ENCODE results near the gene PHTF2.
"Not testable (repeated sequence)": the region's sequence is repeated elsewhere in the genome, so short reads cannot be mapped to it uniquely, and the experiment has no call there.

The PHTF2 gene

DNA sequence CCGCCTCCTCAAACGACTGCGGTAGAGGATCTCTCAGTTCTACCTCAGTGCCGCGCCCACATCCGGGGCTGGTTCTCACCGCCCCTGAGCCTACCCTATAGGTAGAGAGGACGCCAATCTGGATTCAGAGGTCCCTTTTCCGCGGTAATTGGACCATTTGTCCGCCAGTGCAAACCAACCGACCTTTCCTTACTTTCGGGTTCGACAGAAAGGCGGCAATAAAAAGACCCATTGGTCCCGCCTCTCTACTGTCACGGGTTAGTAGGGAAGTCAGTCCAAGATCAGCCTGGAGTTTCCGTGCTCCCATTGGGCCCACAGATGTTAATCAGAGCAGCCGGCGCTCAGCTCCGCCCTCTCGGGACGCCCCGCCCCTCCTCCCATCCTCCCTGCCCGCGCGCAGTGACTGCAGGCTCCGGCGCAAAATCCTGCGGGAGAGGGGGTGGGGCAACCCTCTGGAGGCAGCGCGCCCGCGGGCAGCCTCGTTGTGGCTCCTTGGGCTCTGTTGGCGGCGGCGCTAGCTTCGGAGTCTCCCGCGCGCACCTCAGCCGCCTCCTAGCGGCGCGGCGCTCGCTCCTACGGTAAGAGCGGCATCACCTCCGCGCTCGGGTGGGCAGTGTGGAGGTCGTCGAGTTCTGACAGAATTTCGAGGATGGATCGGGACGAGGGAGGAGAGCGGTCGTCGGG is at the start of gene PHTF2, which contains the start of gene TMEM60:
Gene PHTF2, plus strand, starts transcription at position 380 of the 684 bp plus-strand sequence.
Gene TMEM60, minus strand, starts transcription at position 41 of the 684 bp plus-strand sequence. CDS start 4,061 bp downstream, outside the sequence.
- peak; percentile 100 for DNase-seq

DNA sequence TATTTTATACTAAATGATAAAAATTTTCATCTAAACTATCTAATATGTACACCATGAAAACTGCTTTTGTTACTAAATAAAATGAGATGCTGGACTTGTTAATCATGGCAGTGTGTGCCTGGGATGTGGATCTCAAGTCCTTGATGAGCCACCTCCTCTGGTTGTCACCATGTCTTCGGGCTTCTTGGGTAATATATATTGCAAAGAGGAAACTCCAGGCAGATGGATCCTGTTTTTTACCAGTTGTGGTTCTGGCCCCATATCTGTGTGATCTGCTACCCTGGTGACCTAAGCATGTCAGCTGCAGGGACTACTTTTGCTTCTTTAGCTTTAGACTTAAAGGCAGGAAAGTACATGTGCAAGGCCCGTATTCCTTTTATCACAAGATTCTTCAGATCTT is 46.6 kb upstream of the PHTF2 start:
- DNase-seq: peak; percentile 94

DNA sequence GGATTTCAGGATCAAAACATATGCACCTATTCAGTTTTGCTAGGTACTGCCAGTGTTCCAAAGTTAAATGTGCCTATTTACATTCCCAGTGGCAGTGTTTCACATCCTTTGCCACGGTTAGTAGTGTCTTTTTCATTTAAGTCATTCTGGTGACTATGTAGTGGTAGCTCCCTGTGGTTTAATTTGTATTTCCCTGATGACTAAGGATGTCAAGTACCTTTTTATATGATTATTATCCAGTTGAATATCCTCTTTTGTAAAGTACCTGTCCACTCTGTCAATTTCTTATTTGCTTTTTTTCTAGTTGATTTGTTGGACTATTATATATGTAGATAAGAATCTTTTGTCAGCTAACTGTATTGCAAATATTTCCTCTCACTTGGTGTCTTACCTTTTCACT is 45.4 kb upstream of the PHTF2 start:
- DNase-seq: no peak

DNA sequence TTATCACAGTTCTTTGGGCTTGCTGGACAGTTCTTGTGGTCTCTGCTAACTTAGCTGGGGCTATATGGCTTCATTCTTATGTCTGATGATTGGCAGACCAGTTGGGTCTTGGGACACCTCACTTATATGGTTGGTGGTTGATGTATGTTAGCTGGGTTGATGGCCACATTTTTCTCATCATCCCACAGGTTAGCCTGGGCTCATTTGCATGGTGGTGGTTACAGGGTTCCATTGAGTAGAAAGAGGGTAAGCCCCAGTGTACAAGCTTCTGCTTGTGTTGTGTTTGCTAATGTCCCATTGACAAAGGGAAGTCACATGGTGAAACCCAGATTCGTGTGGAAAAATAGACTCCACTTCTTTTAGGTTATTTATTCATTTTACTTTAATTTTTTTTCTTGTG is 41.0 kb upstream of the PHTF2 start:
- no peak for DNase-seq

DNA sequence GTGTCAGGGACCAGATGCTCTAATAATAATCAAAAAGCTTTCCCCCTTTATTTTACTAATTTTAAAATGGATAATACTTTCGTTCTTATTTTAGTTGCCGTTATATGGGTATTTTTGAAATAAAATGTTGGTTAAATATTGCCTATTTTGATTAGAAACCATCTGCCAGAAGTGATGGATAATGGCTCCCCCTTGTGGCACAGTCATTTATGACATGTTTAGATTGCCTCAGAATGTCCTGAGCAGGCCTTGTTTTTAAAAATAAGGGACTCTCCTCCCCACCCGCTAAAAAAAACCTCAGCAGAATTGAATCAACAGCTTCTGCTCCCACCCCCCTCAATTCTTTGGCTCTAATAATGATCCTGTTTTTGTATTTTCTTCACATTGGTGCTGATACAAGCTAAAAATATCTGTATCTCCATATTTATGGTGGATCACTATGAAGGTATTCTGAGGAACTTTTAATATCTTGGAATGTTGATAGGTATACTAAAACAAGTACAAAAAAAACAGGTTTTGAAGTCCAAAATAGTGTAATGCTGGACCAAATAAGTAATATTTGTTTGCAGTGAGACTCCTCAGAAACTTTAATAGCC is 39.2 kb upstream of the PHTF2 start:
- peak; percentile 47 for DNase-seq

DNA sequence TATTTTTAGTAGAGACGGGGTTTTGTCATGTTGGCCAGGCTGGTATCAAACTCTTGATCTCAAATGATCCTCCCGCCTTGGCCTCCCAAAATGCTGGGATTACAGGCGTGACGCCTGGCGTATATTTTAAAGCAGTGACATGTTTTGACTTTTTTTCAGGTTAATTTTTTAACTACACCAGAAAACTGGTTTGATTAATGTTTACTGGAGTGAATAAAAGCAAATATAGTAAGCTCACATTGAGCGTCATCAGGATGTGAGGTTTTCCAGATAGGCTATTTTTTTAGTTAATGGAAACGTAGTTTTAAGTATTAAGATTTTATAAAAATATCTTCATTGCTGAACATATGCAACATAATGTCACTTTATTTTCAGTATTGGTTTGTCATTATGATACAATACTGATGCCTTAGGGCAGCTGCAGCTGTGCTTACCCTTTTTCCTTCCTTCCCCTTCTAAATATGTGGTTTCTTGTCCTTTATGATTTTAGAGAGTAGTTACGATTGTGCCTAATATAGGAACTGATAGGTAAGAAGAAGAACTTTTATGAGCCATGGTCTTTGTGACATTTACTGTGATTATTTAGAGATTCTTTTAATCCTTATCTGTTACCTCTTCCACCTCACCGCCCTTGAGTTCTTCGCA is 37.6 kb upstream of the PHTF2 start:
- no peak for DNase-seq

DNA sequence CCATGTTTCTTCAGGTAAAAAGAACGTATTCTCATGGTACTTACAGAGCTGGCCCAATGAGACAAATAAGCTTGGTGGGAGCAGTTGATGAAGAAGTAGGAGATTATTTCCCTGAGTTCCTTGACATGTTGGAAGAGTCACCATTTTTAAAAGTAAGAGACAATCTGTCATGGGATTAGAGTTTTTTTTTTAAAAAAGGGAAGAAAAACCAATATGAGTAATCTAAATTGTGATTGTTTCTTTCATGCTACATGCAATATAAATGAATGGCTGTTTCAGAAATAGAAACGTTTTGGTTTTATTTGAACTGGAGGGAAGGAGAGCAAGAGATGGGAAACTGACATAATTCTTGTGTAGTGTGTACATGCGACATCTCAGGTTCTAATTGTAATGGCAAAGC is 33.1 kb upstream of the PHTF2 start:
- DNase-seq: peak; percentile 43

DNA sequence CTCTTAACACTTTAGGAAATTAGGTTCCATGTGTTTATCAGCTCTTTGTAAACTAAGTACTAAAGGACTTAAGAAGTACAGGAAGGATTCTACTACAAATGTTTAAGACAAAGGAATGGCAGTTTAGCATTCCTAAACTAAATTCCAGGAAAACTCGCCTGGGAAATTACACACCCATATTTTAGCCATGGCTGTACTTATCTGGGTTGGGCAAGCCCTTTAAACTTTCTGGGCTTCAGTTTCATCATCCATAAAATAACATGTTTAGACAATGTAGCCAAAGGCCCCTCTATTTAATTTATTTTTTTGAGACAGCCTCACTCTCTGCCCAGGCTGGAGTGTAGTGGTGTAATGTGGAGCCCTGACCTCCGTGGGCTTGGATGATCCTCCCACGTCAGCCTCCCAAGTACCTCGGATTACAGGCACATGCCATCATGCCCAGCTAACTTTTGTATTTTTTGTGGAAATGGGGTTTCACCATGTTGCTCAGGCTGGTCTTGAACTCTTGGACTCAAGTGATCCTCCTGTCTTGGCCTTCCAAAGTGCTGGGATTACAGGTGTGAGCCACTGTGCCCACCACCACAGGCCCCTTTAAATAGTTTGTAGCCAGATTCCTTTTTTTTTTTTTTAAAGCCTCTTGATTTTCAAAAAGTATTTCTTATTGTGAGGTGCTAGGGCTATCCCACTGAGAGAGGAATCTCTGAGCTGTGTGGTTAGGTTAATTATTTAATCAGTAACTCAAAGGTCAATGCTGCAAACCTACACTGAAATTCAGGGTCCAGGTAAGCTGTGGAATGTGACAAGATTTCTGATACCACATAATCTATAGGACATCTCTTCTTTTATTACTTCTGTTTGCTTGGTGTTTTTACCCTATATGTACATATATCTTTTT is 32.4 kb upstream of the PHTF2 start:
- no peak for DNase-seq

DNA sequence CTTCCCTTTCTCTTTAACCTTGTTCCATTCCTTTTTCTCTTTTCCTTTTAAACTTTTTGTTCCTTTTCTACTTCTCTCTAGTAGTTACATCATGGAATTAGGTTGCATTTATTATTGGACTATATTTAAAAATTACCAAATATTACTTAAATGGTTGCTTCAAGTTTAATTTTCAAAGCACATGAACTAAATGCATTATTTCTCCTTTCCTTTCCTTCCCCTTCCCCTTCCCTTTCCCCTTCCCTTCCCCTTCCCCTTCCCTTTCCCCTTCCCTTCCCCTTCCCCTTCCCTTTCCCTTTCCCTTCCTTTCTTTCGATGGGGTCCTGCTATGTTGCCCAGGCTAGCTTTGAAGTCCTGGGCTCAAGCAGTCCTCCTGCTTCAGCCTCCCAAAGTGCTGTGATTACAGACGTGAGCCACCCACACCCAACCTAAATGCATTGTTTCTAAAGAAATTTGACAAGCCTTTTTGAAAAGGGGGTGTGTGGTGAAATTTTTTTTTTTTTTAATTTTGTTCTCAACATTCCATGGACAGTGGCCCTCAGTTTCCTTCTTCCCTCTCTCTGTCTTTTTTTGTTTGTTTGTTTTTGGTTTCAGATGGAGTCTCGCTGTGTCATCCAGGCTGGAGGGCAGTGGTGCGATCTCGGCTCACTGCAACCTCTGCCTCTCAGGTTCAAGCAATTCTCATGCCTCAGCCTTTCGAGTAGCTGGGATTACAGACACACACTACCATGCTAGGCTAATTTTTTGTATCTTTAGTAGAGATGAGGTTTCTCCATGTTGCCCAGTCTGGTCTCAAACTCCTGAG is 31.6 kb upstream of the PHTF2 start:
- DNase-seq: no peak

DNA sequence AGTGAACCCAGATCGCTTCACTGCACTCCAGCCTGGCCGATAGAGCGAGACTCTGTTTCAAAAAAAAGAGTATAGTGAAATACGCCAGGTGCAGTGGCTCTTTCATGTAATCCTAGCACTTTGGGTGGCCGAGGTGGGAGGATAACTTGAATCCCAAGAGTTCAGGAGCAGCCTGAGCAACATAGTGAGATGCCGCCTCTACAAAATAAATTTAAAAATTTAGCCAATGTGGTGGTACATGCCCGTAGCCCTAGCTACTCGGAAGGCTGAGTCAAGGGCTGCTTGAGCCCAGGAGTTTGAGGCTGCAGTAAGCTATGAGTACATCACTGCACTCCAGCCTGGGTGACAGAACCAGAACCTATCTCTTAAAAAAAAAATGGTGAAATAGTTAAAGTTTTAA is 28.3 kb upstream of the PHTF2 start:
- DNase-seq: no peak

DNA sequence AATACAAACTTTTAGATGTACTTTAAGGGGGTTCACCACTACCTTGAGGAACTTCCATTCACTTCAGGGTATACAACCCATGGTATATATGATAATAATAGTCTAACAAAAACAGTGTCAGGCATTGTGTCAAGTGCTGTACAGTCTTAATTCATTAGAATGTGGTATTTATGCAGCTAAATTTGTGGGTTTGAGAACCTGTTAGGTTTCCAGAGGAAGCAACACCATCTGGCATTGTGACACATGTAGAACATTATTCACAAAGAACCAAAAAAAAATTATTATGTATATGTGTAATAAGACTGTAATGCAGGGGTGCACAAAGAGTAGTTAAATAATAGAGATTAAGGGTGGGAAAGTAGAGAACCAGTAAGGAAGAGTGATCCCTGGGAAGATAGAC is 26.7 kb upstream of the PHTF2 start:
- no peak for DNase-seq

DNA sequence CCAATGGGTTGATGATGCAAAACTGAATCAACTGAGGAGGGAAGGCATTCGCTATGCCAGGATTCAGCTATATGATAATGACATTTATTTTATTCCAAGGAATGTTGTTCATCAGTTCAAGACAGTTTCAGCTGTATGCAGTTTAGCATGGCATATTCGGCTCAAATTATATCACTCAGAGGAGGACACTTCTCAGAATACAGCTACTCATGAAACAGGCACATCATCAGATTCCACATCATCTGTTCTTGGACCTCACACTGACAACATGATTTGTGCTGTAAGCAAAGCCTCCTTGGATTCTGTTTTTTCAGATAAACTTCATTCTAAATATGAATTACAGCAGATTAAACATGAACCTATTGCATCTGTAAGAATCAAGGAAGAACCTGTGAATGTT is 20.0 kb upstream of the PHTF2 start:
- no peak for DNase-seq

DNA sequence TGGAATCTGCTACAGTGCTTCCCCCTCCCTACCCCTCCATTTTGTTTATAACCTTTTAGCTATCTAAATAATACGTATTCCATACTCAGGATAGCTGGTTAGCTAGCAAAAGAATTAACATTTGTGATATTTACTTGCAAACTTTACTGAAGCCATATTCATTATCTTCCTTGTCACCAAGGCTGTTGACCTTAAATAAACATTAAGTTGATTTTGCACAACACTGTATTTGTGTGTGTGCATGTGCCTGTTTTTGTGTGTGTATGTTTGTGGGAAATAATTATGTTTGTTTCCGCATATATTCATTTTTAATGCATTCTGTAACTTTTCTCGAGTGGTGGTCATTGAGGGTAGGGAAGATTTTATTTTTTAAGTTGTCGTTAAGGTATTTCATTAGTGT is 16.2 kb upstream of the PHTF2 start:
- no peak for DNase-seq

DNA sequence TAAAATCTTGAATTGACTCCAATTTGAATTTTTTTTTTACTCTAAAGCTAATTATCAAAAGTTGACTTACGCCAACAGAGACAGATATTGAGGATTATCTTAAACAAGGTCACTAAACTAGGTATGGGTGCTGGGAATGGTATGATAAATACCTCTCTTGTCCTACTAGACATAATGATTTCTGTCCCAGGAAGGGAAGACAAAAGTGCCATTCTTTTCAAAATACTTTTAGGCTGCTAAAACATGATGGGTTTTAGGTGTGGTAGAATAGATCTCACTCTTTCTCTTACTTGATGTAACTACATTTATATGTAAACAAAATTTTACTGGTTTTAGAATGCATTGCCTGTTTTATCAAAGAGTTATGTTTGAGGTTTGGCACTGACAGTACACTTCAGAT is 15.5 kb upstream of the PHTF2 start:
- no peak for DNase-seq

DNA sequence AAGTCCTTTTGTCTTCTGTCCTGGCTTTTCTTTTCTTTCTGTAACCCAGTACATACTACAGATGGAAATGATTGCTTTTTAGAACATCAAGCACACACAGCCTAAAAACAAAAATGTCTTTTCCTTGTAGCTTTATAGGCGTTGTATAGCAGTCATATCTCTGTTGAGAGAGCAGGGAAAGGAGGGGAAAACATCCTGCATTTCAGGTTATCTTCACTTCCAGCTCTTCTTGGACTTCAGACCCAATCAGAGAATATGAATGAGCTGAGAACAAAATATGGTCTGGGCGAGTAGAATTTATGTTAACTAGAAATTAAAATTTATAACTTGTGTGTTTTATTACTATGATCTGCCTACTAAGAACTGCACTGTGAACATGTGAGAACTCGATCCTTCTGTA is 15.0 kb upstream of the PHTF2 start:
- DNase-seq: no peak

DNA sequence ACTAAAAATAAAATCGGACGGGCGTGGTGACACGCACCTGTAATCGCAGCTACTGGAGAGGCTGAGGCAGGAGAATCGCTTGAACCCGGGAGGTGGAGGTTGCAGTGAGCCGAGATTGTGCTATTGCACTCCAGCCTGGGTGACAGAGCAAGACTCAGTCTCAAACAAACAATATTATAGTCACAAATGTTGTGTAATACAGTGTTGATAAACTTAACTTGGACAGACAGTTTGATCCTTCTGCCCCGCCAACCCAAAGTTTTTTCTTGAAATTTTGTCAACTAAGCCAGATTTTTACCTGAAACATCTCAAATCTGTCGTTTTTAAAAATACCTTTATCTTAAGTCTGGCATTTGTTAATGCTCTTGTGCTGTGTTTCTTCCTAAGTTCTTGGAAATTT is 14.1 kb upstream of the PHTF2 start:
- DNase-seq: not testable (repeated sequence)

DNA sequence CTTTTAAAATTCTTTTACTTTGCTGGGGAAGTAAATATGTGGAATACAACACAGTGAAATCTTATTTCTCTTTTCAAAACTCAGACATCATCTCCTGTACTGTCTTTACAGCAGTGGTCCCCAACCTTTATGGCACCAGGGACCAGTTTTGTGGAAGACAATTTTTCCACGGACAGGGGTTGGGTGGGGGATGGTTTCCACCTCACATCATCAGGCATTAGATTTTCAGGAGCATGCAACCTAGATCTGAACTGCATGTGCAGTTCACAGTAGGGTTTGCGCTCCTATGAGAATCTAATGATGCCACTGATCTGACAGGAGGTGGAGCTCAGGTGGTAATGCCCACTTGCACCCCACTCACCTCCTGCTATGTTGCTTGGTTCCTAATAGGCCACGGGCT is 12.6 kb upstream of the PHTF2 start:
- DNase-seq: no peak

DNA sequence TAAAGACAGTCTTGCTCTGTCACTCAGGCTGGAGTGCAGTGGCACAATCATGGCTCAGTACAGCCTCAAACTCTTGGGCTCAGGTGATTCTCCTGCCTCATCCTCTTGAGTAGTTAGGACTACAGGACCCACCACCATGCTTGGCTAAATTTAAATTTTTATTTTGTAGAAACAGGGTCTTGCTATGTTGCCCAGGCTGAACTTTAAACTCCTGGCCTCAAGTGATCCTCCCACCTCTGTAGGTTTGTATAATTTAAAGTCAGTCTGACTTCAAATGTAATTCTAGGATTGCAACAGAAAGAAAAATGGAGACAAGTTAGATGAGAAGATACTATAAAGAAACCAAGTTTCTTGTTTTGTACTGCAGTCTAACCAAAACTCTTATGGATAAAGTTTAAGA is 11.8 kb upstream of the PHTF2 start:
- DNase-seq: no peak

DNA sequence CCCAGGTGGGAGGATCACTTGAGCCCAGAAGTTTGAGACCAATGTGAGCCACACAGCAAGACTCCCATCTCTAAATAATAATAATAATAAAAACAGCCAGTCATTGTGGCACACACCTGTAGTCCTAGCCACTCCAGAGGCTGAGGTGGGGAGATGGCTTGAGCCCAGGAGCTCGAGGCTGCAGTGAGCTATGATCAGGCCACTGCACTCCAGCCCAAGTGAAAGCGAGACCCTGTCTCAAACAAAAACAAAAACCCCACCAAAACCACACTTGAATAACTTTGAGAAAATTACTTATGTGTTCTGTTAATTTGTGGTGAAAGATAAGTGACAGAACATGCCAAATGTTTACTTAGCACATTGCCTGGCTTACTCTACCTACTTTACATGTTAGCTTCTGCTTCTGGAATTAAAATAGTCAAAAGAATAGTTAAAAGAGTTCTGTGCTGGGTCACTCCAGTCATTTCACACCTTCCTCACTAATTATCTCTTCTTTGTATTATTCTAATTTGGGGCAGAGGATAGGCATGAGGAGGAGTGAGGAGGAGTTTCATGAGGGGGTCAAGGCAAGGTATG is 10.2 kb upstream of the PHTF2 start:
- DNase-seq: no peak

DNA sequence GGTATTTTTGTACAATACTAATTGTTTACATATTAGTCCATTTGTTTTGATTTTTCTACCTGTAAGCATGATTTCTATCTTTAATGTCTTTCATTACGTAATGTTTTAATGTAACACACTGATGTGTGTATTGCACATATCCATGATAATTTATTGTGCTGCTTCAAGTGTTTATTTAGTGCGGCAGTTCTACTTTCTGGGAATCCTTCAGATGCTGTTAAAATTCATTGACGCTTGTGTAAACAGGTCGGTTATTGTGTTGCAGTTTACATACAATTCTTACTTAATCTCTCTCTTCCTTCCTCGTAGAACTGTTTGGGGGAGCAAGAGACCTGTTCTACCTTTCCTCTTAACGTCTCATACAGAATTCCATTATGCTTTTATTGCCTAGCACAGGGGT is 7.2 kb upstream of the PHTF2 start:
- no peak for DNase-seq

DNA sequence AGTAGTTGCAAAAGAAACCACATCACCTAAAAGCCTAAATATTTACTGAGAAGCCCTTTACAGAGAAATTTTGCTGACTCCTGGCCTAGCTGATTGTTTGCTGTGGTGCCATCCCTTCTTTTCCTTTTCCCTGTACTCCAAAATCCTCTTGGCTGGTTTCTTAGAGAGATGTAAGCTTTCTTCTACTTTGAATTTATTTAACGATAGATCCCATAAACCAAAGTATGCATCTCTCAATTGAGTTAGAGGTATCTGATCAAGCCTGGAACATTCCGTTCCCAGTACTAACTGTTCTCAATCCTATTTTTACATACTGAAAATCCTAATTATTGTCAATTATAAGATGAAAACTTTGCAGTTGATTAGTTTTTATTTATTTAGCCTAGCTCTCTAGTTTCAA is 6.6 kb upstream of the PHTF2 start:
- DNase-seq: no peak

DNA sequence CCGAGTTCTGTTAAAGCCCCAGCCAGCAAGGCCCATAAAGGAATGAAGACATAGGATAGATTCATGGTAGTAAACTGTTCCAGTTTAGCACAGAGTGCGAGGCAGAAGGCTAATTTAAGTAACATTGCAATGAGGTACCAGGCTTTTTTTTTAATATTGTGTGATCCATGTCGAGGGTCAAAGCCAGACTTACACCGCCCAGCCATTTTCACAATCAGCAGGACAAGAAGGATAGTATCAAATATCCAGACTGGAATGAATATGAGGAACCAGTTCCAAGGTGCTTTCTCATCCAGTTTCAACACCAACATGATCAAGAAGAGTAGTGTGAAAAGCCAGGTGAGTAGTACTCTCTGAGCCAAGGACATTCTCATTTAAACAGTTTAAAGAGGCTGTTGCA is 4.6 kb upstream of the PHTF2 start:
- DNase-seq: no peak
